Measurements from ENCODE around the gene PTPN13.

The PTPN13 gene, protein sequence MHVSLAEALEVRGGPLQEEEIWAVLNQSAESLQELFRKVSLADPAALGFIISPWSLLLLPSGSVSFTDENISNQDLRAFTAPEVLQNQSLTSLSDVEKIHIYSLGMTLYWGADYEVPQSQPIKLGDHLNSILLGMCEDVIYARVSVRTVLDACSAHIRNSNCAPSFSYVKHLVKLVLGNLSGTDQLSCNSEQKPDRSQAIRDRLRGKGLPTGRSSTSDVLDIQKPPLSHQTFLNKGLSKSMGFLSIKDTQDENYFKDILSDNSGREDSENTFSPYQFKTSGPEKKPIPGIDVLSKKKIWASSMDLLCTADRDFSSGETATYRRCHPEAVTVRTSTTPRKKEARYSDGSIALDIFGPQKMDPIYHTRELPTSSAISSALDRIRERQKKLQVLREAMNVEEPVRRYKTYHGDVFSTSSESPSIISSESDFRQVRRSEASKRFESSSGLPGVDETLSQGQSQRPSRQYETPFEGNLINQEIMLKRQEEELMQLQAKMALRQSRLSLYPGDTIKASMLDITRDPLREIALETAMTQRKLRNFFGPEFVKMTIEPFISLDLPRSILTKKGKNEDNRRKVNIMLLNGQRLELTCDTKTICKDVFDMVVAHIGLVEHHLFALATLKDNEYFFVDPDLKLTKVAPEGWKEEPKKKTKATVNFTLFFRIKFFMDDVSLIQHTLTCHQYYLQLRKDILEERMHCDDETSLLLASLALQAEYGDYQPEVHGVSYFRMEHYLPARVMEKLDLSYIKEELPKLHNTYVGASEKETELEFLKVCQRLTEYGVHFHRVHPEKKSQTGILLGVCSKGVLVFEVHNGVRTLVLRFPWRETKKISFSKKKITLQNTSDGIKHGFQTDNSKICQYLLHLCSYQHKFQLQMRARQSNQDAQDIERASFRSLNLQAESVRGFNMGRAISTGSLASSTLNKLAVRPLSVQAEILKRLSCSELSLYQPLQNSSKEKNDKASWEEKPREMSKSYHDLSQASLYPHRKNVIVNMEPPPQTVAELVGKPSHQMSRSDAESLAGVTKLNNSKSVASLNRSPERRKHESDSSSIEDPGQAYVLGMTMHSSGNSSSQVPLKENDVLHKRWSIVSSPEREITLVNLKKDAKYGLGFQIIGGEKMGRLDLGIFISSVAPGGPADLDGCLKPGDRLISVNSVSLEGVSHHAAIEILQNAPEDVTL (N-terminal part only)

DNA sequence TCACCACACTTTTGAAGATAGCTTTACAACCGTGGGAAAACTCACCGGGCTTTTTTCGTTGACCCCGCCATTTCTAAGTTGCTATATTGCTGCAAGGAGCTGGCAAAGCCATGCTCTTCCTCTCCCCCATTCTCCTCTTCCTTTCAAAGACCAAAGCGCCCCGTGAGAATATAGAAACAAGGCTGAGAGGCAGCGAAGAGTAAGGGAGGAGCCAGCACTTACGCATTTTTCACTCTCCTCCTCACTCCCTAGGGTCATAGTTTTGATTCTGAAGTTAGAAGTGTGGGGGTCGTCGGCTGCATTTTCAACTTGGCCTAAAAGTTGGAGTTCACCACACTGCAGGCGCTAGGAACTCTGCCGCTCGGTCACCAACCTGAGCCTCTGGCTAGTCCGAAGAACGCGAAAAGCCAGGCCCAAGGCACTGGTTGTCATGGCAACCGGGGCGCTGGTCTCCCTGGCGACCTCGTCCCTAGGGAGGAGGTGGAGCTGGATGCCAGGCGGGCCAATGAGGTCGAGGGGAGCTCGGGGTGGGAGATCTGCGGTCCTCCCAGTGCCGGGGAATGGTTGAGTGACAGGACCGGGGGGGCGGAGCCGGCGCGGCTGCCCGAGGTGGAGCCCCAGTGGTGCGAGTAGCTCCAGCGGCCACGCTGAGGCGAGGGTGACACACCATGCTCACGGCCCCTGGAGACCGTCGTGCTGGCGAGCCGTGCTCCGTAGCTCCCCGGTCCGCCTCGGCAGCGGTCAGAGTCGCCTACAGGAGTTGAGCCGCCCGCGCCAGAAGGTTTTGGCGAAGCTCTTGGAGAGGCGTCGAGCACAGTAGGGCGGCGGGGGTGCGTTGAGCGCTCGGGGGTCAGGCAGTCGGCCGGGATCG is at the start of gene PTPN13:
PTPN13 (plus strand) TSS at position 628 of the 871 bp plus-strand sequence. CDS start 40,942 bp downstream, outside the sequence.
- peak; percentile 80 to 86 for DNase-seq

DNA sequence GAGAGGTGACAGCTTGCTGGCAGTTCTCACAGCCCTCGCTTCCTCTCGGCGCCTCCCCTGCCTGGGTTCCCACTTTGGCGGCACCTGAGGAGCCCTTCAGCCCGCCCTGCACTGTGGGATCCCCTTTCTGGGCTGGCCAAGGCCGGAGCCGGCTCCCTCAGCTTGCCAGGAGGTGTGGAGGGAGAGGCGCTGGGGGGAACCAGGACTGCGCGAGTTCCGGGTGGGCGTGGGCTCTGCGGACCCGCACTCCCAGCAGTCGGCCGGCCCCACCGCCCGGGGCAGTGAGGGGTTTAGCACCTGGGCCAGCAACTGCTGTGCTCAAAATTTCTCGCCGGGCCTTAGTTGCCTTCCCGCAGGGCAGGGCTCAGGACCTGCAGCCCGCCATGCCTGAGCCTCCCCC is 47.0 kb upstream of the PTPN13 start:
- DNase-seq = no peak

DNA sequence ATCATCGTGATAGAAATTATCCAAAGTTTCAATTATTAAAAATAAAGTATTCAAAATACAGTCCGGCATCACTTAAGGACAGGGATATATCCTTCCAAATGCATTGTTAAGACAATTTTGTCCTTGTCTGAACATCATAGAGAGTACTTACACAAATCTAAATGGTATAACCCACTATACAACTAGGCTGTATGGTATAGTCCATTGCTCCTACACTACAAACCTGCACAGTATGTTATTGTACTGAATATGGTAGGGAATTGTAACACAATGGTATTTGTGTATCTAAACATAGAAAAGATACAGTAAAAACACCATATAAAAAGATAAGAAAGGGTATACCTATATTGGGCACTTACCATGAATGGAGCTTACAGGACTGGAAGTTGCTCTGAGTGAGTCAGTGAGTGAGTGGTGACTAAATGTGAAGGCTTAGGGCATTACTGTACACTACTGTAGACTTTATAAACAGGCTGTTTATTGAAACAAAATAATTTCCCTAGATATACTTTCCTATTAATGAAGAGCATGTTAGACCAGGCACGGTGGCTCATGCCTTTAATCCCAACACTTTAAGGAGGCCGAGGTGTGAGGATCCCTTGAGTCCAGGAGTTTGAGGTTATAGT is 44.8 kb upstream of the PTPN13 start:
- no peak for DNase-seq

DNA sequence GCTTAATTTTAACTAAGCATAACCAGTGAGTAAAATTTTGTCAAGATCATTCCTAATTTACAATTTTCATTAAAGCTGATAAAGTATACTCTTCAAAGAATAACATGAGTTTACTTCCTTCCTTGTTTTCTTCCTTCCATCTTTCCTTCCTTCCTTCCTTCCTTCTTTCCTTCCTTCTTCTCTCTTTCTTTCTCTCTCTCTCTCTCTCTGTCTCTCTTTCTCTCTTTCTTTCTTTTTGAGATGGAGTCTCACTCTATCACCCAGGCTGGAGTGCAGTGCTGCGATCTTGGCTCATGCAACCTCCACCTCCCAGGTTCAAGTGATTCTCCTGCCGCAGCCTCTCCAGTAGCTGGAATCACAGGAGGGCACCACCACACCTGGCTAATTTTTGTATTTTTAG is 42.7 kb upstream of the PTPN13 start:
- DNase-seq = no peak

DNA sequence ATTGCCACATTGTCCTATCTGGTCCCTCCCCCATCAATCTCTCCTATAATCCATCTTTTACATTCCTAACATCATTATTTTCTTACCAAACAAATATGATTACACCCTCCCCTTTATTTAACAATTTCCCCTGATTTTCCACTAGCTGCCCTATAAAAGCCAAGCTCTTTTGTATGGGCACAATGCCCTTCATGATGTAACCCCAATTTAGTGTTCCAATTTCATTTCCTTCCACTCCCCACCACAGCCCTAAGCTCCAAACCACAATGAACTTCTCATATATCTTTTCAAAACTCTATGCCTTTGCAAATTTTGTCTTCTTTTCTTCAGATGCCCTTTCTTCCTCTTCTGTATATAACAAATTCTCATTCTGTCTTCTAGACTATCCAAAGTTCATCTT is 39.5 kb upstream of the PTPN13 start:
- no peak for DNase-seq

DNA sequence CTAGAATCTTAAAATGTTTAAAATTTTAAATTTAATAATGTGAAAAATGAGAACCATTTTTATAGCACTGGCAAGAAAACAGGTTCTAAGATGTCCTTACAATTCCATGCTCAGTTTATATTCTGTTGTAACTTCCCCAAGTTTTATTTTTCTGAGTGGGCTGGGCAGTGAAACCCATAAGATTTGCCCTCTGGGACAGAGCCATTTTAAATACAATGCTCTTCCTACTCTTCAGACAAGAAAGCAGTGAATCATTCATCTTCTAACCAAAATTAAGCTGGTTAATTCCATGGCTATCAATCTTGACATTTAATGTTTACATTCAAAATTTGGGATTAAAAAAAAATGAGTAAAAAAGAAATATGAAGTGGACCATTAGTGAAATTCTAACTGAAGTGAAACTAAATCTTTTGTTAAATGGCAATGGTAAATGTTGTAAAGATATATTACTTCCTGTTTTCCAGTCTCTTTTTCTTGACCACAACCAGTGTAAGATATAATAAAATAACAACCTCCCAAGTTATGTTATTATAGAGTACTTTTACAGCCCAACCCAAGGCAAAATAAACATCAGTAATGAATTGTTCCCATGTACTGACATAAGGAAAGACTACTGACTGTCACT is 37.2 kb upstream of the PTPN13 start:
- DNase-seq = no peak

DNA sequence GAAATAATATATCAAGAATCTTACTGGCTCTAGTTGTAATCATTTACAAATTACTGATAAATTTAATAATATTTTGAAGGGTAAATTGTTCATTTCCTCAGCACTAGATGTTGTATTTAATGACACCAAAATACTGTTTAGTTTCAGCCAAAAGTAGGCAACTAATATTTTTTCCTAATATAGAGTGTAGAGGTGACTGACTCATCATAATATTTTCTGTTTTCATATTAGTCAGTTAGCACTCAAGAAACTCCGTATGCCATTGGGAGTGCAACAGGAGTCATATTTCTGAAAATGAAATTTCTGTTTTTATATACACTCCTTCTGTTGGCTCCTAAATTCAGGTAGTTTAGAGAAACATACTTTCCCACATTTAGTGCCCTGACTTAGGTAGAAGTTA is 36.6 kb upstream of the PTPN13 start:
- DNase-seq = no peak

DNA sequence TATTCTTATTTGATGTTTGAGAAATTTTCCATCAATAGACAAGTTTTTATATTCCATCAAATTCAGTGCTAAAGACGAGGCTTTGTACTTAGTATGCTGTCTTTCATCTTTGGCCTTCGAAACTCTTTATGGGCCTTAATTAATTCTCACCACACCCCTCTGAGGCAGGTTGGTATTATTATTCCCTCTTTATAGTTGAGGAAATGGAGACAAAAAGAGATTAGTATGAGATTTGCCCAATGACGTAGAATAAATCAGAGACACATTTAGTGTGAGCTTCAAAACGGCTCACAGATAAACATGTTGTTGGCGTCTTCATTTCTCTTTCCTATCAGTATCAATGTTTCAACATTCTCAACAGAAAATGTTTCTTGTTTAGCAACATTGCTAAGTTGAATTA is 35.9 kb upstream of the PTPN13 start:
- no peak for DNase-seq

DNA sequence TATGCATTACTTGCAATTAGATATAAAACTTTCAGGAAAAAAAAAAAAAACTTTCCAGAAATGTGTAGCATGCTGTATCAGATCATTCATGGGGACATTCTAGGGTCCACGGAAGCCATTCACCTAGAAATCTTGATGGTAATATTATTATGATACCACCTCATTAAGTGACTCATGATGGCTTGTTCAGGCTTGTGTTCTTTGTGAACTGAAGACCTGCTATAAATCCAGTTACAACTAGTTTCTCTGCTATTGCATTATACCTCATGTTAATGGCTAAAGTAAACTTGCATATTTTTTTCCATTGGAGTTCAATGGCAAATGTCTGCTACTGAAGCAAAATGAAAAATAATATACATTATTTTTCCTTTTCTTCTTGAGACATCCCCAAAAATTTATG is 35.3 kb upstream of the PTPN13 start:
- no peak for DNase-seq

DNA sequence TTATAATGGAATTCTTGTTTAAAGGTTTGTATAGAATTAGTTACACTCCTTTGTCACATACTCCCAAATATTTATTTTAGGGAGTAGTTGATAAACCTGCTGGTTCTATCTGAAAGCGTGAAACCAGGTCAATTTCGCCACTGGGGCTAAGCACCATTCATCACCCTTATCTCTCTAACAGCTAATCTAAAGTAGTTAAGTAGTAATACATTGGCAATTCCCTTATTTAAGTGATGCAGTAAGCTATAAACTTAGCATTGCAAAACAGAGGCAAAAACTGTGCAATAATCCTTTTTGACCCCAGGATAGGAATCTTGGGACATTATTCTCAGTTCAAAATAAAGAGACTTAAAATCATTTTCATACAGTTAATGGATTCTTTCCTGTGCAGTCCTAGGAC is 33.7 kb upstream of the PTPN13 start:
- no peak for DNase-seq

DNA sequence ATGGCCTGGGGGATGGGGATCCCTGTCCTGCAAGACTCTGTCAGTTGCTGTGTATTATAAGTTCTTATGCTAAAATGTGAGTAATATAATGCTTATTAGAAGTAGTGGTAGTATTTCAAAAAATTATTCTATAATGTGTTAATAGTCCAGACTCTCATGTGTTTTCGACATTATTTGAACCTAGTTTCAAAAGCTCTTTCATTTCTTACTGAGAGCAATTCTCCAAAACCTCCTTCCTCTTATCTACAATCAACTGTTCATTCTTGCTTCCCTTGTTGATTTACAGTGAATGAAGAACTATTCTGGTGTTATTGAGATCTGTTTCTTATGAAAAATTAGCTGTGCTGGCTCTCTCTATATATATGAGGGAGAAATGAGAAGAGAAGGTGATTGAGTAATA is 32.9 kb upstream of the PTPN13 start:
- no peak for DNase-seq

DNA sequence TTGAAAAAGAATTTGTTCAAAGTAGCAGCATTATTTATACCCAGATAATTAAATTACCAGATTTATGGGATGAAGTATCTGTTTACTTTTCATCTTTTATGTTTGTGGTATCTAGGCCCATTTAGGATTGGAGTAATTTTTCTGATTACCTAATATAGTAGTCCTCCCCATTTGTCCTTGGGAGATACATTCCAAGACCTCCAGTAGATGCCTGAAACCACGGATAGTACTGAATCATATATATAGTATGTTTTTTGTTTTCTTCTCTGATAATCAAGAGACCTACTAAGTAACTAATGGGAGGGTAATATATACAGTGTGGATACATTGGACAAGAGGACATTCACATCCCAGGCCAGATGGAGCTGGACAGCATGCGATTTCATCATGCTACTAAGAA is 30.7 kb upstream of the PTPN13 start:
- no peak for DNase-seq

DNA sequence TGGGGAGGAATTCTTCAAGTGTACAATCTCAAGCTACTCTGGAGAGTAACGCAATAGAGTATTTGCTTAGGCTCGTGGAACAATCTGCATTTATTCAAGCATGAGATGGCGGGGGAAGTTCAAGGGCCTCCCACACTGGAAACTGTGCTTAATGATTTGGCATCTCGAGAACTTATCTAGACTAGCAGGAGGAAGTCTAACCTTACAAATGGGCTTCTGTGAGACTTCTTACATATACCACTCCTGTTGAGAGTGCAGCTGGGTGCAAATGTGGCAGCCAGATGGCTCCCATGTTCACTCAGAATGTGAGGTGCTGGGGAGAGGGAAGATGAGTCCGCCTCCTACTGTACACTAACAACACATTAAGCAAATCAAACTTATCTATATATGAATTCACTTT is 29.3 kb upstream of the PTPN13 start:
- DNase-seq = no peak

DNA sequence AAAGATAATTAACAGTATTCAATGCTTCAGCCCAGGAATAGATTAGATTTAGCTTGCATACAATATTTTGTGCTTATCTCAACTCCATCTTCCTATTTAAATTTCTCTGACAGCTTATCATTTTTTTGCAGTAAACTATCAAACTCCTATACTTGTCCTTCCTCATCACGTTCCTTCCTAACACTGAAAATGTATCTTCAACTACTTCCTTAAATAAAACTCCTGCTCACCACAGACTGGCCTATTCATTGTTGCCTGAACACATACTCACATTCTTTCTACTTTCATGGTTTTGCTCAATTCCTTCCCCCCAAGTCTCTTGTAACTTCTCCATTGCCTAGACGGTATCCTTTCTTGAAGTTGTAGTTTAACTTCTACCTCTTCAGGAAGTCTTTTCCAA is 28.5 kb upstream of the PTPN13 start:
- DNase-seq = no peak

DNA sequence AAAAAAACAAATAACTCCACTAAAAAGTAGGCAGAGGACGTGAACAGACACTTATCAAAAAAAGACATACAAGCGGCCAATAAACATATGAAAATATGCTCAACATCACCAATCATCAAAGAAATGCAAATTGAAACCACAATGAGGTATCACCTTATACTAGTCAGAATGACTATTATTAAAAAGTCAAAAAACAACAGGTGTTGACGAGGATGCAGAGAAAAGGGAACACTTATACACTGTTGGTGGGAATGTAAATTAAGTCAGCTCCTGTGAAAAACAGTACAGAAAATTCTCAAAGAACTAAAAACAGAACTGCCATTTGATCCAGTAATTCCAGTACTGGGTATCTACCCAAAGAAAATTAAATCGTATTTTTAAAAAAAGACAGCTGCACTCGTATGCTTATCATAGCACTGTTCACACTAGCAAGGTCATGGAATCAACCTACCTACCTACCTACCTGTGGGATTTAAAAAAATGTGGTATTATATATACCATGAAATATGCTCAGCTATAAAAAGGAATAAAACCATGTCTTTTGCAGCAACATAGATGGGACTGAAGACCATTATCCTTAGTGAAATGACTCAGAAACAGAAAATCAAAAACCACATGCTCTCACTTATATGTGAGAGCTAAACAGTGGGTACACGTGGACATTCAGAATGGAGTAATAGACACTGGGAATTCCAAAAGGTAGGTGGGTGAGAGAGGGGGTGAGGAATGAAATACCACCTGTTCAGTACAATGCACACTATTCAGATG is 24.8 kb upstream of the PTPN13 start:
- no peak for DNase-seq

DNA sequence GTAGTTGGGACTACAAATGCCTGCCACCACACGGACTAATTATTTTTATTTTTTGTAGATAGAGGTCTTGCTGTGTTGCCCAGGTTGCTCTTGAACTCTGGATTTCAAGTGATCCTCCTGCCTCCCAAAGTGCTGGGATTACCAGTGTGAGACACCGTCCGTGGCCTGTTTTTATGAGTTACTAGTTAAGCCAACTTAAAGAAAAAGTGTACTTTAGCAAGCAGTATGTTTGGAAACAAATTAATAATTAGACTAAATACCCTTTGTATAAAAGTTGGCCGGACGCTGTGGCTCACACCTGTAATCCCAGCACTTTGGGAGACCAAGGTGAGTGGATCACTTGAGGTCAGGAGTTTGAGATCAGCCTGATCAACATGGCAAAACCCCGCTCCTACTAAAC is 14.2 kb upstream of the PTPN13 start:
- DNase-seq = no peak

DNA sequence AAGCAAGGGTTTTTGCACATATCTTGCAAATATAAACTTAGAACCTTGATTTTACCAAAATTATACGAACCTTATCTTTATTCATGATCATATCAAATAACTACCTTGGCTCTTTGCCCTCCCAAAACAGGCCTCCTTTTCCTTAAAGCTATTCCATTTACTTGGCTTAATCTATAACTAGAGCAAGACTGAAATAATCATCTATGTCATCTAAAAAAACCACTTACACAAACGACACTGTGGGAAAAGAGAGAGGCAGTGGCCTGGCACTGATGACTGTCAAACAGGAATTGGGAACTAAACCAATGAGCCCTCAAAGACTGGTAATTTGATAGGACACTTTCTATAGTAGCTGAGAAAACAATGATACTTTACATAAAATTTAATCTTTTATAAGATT is 11.7 kb upstream of the PTPN13 start:
- no peak for DNase-seq

DNA sequence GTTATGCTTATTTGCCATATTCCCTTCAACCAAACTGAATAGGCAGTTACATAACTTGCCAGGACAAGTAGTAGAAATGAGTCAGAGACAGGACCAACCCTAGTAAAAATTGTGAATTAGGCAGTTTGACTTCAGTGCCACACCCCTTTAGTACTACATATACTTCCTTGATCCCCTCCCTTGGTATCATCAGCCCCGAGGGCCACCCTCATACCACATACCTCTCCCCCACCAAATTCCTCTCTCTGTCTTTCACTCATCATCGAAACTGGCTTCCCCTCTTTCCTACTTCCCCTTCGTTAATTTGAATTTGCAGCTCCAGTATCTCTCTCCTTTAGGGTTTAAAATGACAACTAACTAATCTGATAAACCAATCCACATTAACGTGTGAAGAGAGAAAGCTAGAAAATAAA is 7.9 kb upstream of the PTPN13 start:
- DNase-seq = no peak

DNA sequence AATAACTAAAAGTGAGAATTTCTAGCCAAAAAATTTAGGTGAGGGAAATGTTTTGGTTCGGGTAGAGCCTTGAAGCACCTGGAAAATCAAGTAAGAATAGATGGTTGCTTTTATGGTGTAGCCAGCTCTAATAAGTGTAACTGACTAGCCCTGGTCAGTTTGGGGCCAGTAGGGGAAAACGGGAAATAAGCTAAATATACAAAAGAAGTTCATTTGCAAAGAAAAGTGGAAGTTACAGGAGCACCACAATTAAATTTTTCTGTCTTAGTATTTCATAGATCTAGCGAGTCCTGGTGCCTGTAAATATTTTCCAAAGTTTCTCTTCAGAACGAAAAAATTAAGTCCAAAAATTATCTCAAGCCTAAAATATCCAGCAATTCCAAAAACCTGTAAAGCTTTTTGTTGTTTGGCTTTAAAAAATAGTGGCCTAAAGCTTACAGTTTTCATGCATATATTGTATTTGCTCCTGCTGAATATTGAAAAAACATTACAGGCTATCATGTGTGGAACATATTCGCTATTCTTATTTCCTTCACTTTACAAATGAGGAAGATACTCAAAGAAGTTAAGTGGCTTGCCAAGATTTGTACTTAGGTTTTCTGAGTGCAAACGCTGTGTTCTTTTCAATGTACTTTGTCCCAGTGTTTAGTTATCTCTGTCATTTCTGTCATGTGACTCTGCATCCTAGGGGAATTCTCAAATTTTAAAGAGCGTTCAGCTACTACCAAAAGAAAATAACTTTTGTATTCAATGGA is 7.3 kb upstream of the PTPN13 start:
- no peak for DNase-seq

Data from SW 1271 (cell line).